GM19238 (cell line): ENCODE results near the gene IGSF6.
A peak's percentile ranks its signal among the peaks of the same experiment; 100 is the strongest.

Source experiments
- DNase-seq: peaks from one replicate; pipeline ENCODE4 v3.0.0; 2011; ENCODE audit warnings: low spot score; ENCODE audit not compliant: insufficient read length

The IGSF6 gene

DNA sequence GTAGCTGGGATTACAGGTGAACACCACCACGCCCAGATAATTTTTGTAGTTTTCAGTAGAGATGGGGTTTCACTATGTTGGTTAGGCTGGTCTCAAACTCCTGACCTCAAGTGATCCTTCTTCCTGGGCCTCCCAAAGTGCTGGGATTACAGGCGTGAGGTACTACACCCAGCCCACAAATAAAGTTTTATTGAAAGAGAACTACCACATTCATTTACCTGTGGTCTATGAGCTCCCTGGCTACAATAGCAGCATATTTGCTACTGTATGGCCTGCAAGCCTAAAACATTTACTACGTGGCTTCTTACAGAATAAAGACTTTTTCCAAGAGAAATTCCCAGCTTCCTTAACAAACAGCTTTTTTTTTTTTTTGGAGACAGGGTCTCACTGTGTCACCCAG lies 49.6 kb downstream of the IGSF6 start:
- no peak for DNase-seq

DNA sequence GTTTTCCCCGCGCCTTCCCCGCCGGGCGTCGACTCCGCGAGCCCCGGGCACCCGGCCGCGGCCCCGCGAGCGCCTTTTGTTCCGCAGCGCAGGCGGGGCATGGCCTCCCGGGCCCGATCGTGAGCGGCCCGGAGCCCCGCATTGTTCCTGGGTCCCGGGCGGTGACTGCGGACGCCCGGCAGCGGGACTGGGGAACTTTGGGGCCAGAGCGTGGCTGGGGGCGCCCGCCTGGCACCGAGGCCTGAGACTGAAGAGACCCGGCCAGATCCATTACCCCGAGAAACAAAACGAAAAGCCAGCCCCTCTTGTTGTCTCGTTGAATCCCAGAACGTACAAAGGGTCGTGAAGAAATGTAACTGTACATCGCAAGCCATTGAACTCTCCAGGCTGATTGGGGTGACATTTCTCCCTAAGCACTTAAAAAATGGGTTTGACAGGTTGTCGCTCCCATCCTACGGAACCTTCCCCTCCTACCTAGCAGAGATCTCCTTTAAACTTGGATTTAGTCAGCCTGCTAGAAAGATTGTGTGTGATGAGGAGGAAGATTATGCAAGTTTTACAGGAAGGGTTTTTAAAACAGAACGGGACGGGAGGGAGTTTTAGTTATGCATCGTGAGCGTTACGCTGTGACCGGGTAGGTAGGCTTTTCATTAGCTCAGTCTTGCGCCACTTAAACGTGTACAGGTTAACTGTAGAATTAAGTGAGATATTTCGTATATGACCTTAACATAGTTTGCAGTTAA lies 52.2 kb downstream of the IGSF6 start:
- peak; percentile 20 for DNase-seq

DNA sequence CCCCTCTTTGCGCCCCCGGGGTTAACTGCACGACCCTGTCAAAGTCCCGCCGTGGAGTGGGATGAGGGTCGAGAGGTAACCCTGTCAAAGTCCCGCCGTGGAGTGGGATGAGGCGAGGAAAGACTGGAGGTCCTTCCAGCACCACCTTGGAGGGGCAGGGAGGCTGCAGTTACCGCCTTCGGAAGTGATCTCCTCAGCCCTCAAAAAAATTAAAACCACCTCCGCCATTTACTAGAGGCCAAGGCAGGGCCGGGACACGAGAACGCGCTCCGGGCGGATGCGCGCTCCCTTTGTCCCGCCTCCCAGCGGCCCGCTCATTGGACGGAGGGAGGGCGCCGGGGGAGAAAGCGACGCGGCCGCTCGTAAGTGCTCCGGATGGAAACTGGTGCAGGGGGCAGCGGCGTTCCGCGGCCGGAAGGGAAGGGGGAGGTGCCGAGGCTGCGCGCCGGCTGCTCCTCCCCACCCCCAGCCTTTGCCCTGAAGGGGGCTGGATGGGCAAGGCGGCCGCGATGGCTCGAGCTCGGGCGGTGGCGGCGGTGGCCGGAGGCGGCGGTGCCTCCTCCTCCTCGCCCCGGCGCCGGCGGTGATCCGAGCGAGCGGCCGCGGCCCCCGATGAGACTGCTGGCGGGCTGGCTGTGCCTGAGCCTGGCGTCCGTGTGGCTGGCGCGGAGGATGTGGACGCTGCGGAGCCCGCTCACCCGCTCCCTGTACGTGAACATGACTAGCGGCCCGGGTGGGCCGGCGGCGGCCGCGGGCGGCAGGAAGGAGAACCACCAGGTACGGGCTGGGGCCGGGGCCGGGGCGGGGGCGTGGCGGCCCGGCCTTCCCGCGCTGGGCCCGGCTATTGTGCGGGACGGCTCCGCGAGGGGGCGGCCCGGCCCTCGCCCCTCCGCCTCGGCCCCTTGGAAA lies 53.0 kb downstream of the IGSF6 start, which contains the start of gene METTL9:
Gene METTL9, plus strand, starts transcription at position 456 of the 909 bp plus-strand sequence. Its CDS starts 157 bp downstream, at position 613.
- DNase-seq, result peak; percentile 92

DNA sequence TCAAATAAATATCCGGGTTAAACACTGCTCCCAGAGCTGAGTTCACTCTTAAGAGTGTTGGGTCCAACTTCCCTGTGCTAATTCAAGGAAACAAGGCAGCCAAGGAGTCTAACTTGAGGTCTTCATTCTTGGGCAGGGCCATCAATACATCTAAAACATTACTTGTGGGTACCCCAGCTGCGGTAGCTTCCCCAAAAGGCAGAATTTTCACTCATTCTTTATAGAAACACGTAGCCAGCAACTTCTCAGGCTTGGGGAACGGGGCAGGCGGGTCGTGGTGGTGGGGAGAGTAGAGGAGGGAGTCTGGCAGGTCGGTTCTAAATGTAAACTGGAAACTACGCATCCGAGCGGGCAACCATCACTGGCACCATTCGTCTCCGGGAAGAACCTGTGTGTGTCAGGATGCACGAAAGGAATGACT lies 53.7 kb downstream of the IGSF6 start:
- DNase-seq, result peak; percentile 3

DNA sequence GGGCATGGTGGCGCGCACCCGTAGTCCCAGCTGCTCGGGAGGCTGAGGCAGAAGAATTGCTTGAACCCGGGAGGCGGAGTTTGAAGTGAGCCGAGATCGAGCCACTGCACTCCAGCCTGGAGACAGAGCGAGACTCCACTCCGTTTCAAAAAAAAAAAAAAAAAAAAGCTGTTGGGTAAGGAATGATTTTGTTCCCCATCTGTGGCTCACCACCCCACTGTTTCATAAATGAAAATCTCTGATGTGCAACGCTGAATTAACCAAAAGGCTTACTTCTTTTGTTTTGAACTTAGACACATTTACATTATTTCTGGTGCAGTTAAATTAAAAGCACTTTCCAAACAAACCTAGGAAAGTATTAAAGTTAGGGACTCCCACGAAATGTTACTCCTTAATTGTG lies 54.2 kb downstream of the IGSF6 start:
- DNase-seq, result no peak

DNA sequence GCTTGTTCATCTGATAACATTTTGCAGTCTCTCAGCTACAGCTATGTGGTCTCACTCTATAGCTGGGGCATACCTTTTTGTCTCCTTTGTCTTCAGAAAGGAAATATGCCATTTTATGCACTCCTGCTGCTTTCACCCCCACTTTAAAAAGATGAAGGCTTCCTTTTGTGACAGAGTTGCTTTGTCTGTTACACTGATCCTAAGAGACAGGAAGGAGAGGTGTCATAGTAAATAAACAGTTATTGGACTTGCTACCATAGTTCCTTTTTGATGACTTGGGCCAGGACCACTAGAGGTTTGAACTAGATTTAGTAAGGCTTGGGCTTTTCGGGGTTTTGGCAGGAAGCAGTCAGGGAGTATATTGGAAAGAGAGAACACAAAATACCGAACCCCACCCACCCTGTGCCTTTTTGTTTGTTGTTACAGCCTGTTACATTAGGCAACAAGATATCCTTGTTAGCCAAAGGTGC lies 54.8 kb downstream of the IGSF6 start:
- no peak for DNase-seq

DNA sequence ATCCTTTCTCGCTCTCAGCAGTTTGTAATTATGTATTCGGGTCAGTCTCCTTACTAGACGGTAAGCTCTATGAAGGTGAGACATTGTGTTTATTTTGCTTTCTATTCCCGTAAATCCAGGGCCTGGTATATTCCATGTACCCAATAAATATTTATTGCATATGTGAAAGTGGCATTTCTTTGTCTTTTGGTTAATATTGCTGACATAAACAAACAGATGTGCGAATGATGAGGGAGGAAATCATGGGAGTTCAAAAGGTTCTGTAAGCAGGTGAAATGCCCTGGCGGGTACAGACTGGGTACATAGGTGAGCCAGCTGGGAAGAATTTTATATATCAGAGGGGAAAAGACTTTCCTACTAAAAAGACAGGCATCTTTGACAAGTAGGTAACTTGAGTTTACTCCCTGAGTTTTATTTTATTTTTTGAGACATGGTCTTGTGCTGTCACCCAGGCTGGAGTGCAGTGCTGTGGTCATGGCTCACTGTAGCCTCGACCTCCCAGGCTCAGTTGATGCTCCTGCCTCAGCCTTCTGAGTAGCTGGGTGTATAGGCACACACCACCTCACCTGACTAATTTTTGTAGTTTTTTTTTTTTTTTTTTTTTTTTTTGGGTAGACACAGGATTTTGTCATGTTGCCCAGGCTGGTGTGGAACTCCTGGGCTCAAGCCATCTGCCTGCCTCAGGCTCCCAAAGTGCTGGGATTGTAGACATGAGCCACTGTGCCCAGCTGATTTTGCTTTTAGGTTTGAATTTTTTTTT lies 58.7 kb downstream of the IGSF6 start:
- no peak for DNase-seq

DNA sequence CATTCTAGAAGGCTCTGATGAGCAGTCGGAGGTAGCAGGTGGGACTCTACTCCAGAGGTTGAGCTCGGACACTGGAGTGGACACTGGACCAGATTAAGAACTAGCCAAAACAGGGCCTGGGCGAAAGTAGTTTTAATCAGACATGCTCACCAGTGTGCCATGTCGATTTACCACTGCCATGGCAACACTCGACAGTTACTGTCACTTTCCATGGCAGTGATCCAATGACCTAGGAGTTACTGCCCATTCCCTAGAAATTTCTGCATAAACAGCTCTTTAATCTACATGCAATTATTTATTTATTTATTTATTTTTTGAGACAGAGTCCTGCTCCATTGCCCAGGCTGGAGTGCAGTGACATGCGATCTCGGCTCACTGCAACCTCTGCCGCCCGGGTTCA lies 60.2 kb downstream of the IGSF6 start:
- DNase-seq, result no peak

DNA sequence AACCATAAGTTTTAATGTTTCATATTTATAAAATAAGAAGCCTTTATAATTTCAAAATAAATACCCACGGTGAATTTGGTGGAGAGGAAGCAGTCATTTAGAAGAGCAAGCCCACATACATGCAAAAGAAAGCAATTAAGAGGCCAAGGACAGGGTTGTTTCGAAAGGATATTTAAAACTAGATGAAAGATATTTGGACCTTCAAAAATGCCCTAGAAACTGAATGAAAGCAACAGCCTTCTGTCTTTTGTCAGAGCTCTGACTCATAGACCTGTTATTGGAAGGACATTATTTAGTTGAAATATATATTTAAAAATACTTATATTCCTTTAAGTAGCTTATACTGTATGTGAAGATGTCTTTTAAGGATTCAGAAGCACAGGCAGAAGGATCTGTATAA lies 61.6 kb downstream of the IGSF6 start:
- DNase-seq, result no peak

DNA sequence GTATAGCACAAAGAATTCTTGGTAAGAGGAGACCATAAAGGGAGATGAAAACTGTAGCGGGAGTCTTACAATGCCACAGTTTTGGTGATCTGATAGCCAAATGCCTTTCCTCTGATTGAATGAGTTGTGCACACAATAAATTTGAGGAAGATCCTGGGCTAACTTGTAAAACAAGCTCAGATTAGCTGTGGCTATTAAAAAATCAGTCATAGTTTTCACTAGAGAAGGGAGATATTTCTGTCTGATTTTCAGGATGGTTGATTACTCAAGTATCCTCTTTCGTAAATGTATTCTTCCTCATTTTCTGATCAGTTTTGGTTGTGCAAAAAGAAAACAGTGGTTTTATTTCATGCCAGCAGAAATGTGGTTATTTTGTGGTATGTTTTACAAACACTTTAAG lies 62.1 kb downstream of the IGSF6 start:
- DNase-seq, result no peak

DNA sequence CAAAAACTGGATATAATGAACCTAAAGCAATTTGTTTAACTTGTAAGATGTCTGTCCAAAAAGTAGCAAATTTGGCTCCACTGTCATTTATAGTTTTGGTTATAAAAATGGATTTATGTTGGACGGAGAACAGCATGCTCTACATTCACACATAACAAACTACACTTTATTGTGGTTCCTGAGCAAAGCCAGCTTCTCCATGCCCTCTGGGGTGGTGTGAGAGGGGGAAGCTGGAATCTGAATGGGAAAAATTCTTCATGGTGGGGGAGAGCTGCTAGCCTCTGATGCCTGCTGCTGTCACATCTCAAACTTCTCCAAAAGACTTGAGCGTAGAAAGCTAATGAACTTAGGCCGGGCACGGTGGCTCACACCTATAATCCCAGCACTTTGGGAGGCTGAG lies 62.9 kb downstream of the IGSF6 start:
- DNase-seq, result no peak
